NCI-H748 (cell line): ENCODE data around the gene ETV3L.
A peak's percentile ranks its signal among the peaks of the same experiment; 100 is the strongest.
"Not testable (repeated sequence)": the region's sequence is repeated elsewhere in the genome, so short reads cannot be mapped to it uniquely, and the experiment has no call there.

Experiments
- DNase-seq: peaks from one replicate; lab custom pipeline; 2025; ENCODE audit not compliant: unreplicated experiment; lab: John Stamatoyannopoulos, UW

ETV3L gene

GRCh38 chr1:157105988-157106812 is 6.6 kb upstream of the ETV3L start:
- DNase-seq, result no peak

- no peak for DNase-seq
Measured at GRCh38 chr1:157105298-157105987, 5.8 kb upstream of the ETV3L start.

GRCh38 chr1:157104598-157105293 is 5.1 kb upstream of the ETV3L start:
- DNase-seq, result no peak

- no peak for DNase-seq
Measured at GRCh38 chr1:157103268-157103667, 3.7 kb upstream of the ETV3L start.

GRCh38 chr1:157101149-157101548 is 1.5 kb upstream of the ETV3L start:
- DNase-seq, result no peak

GRCh38 chr1:157098987-157099632 is 498 bp downstream of the ETV3L start:
- not testable (repeated sequence) for DNase-seq

- no peak for DNase-seq
Measured at GRCh38 chr1:157098519-157098918, 1.1 kb downstream of the ETV3L start.

- DNase-seq, result no peak
Measured at GRCh38 chr1:157097692-157098091, 1.9 kb downstream of the ETV3L start.

GRCh38 chr1:157096881-157097280 is 2.7 kb downstream of the ETV3L start:
- no peak for DNase-seq

GRCh38 chr1:157095551-157095950 is 4.1 kb downstream of the ETV3L start:
- DNase-seq, result no peak

GRCh38 chr1:157095091-157095490 is 4.5 kb downstream of the ETV3L start:
- DNase-seq, result no peak

- no peak for DNase-seq
Measured at GRCh38 chr1:157092831-157093230, 6.8 kb downstream of the ETV3L start.

- no peak for DNase-seq
Measured at GRCh38 chr1:157091668-157092273, 7.8 kb downstream of the ETV3L start.

- DNase-seq, result no peak
Measured at GRCh38 chr1:157091186-157091585, 8.4 kb downstream of the ETV3L start.

GRCh38 chr1:157090771-157091170 is 8.8 kb downstream of the ETV3L start:
- no peak for DNase-seq

GRCh38 chr1:157090196-157090647 is 9.4 kb downstream of the ETV3L start:
- peak; percentile 76 for DNase-seq

- DNase-seq, result no peak
Measured at GRCh38 chr1:157089789-157090188, 9.8 kb downstream of the ETV3L start.

GRCh38 chr1:157088607-157089006 is 11.0 kb downstream of the ETV3L start:
- no peak for DNase-seq

- DNase-seq, result no peak
Measured at GRCh38 chr1:157087030-157087429, 12.6 kb downstream of the ETV3L start.

GRCh38 chr1:157086299-157086698 is 13.3 kb downstream of the ETV3L start:
- no peak for DNase-seq

- no peak for DNase-seq
Measured at GRCh38 chr1:157085421-157085820, 14.2 kb downstream of the ETV3L start.
